ENCODE data around the gene NELFA. TPM values are rescaled to one million over a fixed set of nuclear protein-coding genes. Genes with fewer than 3 reads are reported as not detected.

The NELFA gene
- polyA plus RNA-seq, 4 donors: 12.7 to 35.1 (median 22.6) TPM

DNA sequence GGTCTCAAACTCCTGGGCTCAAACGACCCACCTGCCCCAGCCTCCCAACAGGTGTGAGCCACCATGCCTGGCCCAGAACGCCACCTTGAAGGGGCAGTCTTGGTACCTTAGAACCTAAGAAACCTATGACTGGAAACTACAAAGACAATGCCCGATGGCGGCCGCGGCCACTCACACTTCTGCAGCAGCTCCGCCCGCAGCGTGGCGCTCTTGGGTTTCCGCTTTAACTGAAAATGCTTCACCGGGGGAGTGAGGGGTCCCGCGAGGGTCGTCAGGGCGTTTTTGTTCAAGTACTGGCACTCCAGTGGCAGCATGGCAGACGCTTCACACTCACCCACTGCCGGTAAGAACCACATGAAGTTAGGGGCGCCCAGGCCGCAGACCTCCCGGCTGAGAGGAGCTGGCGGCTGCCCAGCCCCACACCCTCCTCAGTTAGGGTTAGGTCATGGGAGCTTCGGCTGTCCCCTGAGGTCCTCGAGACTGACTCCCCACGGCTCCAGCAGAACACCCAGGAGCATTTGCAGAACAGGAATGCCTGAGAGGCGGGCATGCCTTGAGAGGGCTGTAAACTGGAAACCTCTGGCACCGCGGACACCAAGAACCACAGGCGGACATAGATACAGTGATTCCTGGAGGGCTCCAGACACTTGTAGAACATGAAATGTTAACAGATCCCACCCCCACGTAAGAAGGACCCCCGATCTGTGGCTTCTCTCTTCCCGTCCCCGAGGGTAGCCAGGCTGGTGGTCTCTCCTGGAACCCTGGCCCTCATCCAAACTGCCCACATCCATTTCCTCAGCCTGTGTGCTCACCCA lies 19.0 kb downstream of the NELFA start:
- peaks cover 0 to under 1% of the 10 kb centered on the region in 2 donors for H3K9me3 ChIP-seq (ENCODE audit: control insufficient read depth in 2 of 2, insufficient read depth in 1 of 2, low read depth in 1 of 2, low read length in 1 of 2)
- no peaks in the 10 kb centered on the region for H3K27me3 ChIP-seq (ENCODE audit: control insufficient read depth in 3 of 3, insufficient read depth in 3 of 3, low read length in 3 of 3)
- H3K4me1 ChIP-seq (ENCODE audit: control insufficient read depth in 3 of 3, insufficient read depth in 2 of 3, low read depth in 1 of 3, low read length in 2 of 3): no peaks in the 10 kb centered on the region
- DNase-seq: no peak
- no peak overlapping the region for H3K27ac ChIP-seq (ENCODE audit: low read depth in 1 of 3, low read length in 2 of 3)
- WGBS, 3 donors: 95 to 96% (median 95%) methylated on average over 33 of the region's 33 CpGs
- peaks cover 2 to 85% (median 24%) of the 10 kb centered on the region in 3 donors for H3K36me3 ChIP-seq (ENCODE audit: control insufficient read depth in 3 of 3, insufficient read depth in 2 of 3, low read depth in 1 of 3, low read length in 3 of 3)
- no peak for FAIRE-seq
- H3K4me3 ChIP-seq (ENCODE audit: low read depth in 1 of 3, low read length in 3 of 3): no peak overlapping the region

DNA sequence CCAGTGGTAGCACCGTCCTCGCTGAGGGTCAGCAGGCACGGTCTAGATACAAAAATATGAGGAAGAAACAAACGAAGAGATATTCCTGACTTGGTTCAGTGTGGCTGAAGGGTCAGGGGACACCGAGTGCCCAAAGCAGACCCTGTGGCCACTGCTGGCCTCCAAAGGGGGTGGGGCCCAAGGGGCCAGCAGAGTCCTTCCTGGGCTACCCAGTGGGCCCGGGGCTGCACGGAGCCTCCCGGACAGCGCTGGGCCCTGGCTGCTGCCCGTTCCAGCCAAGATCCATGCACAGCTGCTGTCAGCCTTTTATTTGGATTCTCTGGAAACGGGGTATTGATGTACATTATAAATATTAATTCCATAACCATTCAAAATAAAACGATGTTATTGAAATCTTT lies 20.4 kb downstream of the NELFA start:
- Histone ChIP-seq H3K4me1 (ENCODE audit: control insufficient read depth in 3 of 3, insufficient read depth in 2 of 3, low read depth in 1 of 3, low read length in 2 of 3) (no peaks in the 10 kb centered on the region), H3K27ac (ENCODE audit: low read depth in 1 of 3, low read length in 2 of 3) (no peak overlapping the region), H3K4me3 (ENCODE audit: low read depth in 1 of 3, low read length in 3 of 3) (no peak overlapping the region), H3K27me3 (ENCODE audit: control insufficient read depth in 3 of 3, insufficient read depth in 3 of 3, low read length in 3 of 3) (no peaks in the 10 kb centered on the region), H3K36me3 (ENCODE audit: control insufficient read depth in 3 of 3, insufficient read depth in 2 of 3, low read depth in 1 of 3, low read length in 3 of 3) (peaks cover 6 to 91% (median 27%) of the 10 kb centered on the region in 3 donors), H3K9me3 (ENCODE audit: control insufficient read depth in 2 of 2, insufficient read depth in 1 of 2, low read depth in 1 of 2, low read length in 1 of 2) (no peaks in the 10 kb centered on the region)
- FAIRE-seq (no peak), DNase-seq (no peak)
- WGBS, 3 donors: 91 to 94% (median 93%) methylated on average over 12 of the region's 12 CpGs

DNA sequence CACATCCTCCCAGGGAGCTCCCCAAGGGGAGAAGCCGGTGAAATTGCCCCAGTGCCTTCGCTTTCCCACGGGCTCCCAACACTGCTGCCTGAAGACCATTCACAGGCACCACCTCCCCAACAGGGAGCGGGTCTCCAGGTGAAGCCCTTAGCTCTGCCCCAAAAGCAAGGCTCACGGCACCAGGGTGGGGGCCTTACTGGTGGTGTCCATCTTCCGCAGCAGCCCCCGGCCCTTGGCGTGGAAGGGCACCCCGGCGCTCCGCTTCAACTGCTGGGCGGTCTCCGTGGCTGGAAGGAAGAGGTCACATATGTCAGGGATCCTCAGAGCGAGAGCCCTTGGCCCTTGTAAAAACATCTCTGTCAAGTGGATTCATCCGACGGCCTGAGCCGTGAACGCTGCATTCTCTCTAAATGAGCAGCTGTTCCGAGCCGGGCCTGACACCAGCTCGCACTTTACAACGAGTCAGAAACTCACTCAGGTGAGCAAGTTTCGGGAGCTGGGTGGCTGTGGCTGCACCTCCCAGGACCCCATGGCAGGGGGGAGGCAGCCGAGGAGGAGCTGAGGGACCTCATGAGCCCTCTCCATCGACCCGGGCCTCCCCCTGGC lies 20.9 kb downstream of the NELFA start:
- Histone ChIP-seq H3K36me3 (ENCODE audit: control insufficient read depth in 3 of 3, insufficient read depth in 2 of 3, low read depth in 1 of 3, low read length in 3 of 3) (peaks cover 6 to 91% (median 27%) of the 10 kb centered on the region in 3 donors), H3K9me3 (ENCODE audit: control insufficient read depth in 2 of 2, insufficient read depth in 1 of 2, low read depth in 1 of 2, low read length in 1 of 2) (no peaks in the 10 kb centered on the region), H3K4me1 (ENCODE audit: control insufficient read depth in 3 of 3, insufficient read depth in 2 of 3, low read depth in 1 of 3, low read length in 2 of 3) (no peaks in the 10 kb centered on the region), H3K27me3 (ENCODE audit: control insufficient read depth in 3 of 3, insufficient read depth in 3 of 3, low read length in 3 of 3) (no peaks in the 10 kb centered on the region), H3K4me3 (ENCODE audit: low read depth in 1 of 3, low read length in 3 of 3) (no peak overlapping the region), H3K27ac (ENCODE audit: low read depth in 1 of 3, low read length in 2 of 3) (no peak overlapping the region)
- 93 to 95% (median 94%) methylated on average over 24 to 26 of the region's 26 CpGs for whole genome bisulfite sequencing, 3 donors
- DNase-seq (no peak), FAIRE-seq (no peak)

DNA sequence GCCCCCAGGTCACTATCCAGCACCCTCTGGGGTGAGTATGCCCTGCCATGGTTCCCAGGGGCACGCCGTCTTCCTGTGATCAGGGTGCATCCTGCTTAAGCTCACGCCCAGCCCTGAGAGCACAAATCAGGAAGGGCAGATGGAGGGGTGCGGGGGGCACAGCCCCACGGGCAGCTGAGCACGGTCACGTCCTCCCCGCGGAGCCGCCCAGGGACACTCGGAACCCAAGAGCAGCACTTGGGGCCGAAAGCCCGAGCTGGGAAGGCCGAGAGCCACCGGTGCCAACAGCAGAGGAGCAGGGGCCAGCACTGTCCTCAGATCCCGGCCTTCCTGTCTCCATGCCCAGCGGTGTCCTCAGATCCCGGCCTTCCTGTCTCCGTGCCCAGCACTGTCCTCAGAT lies 21.5 kb downstream of the NELFA start:
- Histone ChIP-seq H3K27ac (ENCODE audit: low read depth in 1 of 3, low read length in 2 of 3) (no peak overlapping the region), H3K4me3 (ENCODE audit: low read depth in 1 of 3, low read length in 3 of 3) (no peak overlapping the region), H3K4me1 (ENCODE audit: control insufficient read depth in 3 of 3, insufficient read depth in 2 of 3, low read depth in 1 of 3, low read length in 2 of 3) (no peaks in the 10 kb centered on the region), H3K36me3 (ENCODE audit: control insufficient read depth in 3 of 3, insufficient read depth in 2 of 3, low read depth in 1 of 3, low read length in 3 of 3) (peaks cover 6 to 96% (median 27%) of the 10 kb centered on the region in 3 donors), H3K27me3 (ENCODE audit: control insufficient read depth in 3 of 3, insufficient read depth in 3 of 3, low read length in 3 of 3) (no peaks in the 10 kb centered on the region), H3K9me3 (ENCODE audit: control insufficient read depth in 2 of 2, insufficient read depth in 1 of 2, low read depth in 1 of 2, low read length in 1 of 2) (no peaks in the 10 kb centered on the region)
- no peak for DNase-seq
- FAIRE-seq: no peak
- 85 to 92% (median 88%) methylated on average over 17 to 19 of the region's 19 CpGs for WGBS, 3 donors

DNA sequence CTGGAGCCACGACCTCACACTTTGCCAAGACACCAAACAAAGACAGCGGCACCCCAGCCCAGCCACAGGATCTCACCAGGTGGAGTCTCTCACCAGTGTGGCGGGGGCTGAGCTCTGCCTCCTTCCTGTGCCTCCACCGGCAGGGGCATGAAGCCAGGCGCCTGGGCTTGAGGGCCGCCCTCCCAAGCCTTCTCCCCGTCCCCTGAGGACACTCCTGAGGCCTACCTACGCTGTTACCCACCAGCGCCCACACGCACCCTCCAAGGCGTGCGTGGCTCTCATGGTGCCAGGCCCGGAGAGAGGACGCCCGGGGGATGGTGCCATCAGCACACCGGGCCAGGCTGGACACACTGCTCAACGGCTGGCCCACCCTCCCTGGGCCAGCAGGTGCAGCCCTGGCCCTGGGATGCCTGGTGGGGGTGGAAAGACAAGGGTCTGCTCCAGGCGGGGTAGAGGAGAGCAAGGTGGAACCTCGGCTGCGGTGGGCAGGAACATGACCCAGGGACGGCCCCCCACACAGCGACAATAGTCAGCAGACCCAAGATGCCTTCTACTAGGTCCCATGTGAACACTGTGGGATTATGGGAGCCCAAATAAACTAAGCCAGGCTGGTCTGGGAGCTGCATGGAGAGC lies 22.1 kb downstream of the NELFA start:
- no peak for FAIRE-seq
- DNase-seq: no peak
- Histone ChIP-seq H3K9me3 (ENCODE audit: control insufficient read depth in 2 of 2, insufficient read depth in 1 of 2, low read depth in 1 of 2, low read length in 1 of 2) (no peaks in the 10 kb centered on the region), H3K36me3 (ENCODE audit: control insufficient read depth in 3 of 3, insufficient read depth in 2 of 3, low read depth in 1 of 3, low read length in 3 of 3) (peaks cover 6 to 97% (median 27%) of the 10 kb centered on the region in 3 donors), H3K27ac (ENCODE audit: low read depth in 1 of 3, low read length in 2 of 3) (no peak overlapping the region), H3K4me3 (ENCODE audit: low read depth in 1 of 3, low read length in 3 of 3) (no peak overlapping the region), H3K4me1 (ENCODE audit: control insufficient read depth in 3 of 3, insufficient read depth in 2 of 3, low read depth in 1 of 3, low read length in 2 of 3) (no peaks in the 10 kb centered on the region), H3K27me3 (ENCODE audit: control insufficient read depth in 3 of 3, insufficient read depth in 3 of 3, low read length in 3 of 3) (no peaks in the 10 kb centered on the region)
- 88 to 92% (median 89%) methylated on average over 21 to 22 of the region's 22 CpGs for WGBS, 3 donors

DNA sequence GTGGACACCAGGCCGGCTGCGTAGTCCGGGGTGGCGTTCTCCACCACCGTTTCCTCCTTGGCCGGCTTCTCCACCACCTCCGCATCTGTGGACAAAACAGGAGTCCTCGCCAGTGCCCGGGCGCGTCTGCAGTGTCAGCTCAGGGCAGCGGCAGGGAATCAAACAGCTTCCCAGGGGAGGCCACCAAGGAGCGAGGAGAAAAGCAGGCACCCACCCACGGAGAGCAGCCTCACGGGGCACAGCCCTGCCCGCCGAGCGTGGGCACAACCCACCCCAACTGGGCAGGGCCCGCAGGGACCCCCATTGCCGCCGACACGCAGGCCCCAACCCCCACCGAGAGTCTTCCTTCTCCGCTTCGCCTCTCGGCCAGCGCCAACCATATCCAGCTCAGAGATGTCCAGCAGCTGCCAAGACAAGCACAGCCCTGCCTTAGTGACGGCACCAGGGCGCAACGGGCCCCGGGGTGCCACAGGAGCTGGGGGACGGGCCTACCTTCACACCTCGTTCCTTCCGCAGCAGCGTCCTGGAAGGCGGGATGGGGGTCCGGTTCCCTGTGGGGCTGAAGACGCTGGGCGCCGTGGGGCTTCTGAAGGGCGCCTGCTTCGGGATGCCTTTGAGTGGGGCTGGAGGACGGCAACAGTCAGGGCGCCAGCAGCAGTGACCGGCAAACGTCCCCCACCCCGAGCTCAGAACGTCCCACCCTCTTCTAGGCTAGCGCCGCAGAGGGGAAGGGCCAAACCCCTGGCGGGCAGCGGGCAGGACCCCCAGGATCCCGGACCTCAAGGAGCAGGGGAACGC lies 22.8 kb downstream of the NELFA start:
- H3K4me1 ChIP-seq (ENCODE audit: control insufficient read depth in 3 of 3, insufficient read depth in 2 of 3, low read depth in 1 of 3, low read length in 2 of 3): no peaks in the 10 kb centered on the region
- FAIRE-seq (no peak), DNase-seq (no peak)
- no peak overlapping the region for H3K4me3 ChIP-seq (ENCODE audit: low read depth in 1 of 3, low read length in 3 of 3)
- H3K27me3 ChIP-seq (ENCODE audit: control insufficient read depth in 3 of 3, insufficient read depth in 3 of 3, low read length in 3 of 3): no peaks in the 10 kb centered on the region
- no peaks in the 10 kb centered on the region for H3K9me3 ChIP-seq (ENCODE audit: control insufficient read depth in 2 of 2, insufficient read depth in 1 of 2, low read depth in 1 of 2, low read length in 1 of 2)
- no peak overlapping the region for H3K27ac ChIP-seq (ENCODE audit: low read depth in 1 of 3, low read length in 2 of 3)
- H3K36me3 ChIP-seq (ENCODE audit: control insufficient read depth in 3 of 3, insufficient read depth in 2 of 3, low read depth in 1 of 3, low read length in 3 of 3): peaks cover 8 to 97% (median 27%) of the 10 kb centered on the region in 3 donors
- 93 to 96% (median 95%) methylated on average over 54 of the region's 54 CpGs for WGBS, 3 donors

DNA sequence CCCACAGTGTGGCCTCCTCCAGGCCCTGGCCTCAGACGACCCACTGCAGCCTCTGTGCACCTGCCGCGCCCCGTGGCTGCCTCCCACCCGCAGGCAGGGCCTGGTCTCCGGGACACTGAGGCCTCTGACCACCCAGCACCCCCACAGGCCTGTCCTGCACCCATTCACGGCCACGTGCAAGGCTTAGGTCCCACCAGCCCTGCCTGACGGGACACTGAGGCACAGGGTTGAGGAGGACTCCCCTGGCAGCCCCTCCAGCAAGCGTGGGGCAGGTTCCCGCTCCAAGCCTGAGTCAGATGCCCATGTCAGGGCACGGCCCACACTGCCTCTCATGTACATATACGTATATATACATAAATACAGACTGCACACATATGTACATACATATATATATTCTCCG lies 23.5 kb downstream of the NELFA start:
- H3K4me3 ChIP-seq (ENCODE audit: low read depth in 1 of 3, low read length in 3 of 3): no peak overlapping the region
- no peaks in the 10 kb centered on the region for H3K27me3 ChIP-seq (ENCODE audit: control insufficient read depth in 3 of 3, insufficient read depth in 3 of 3, low read length in 3 of 3)
- no peaks in the 10 kb centered on the region for H3K9me3 ChIP-seq (ENCODE audit: control insufficient read depth in 2 of 2, insufficient read depth in 1 of 2, low read depth in 1 of 2, low read length in 1 of 2)
- no peak overlapping the region for H3K27ac ChIP-seq (ENCODE audit: low read depth in 1 of 3, low read length in 2 of 3)
- FAIRE-seq (no peak), DNase-seq (no peak)
- peaks cover 8 to 97% (median 27%) of the 10 kb centered on the region in 3 donors for H3K36me3 ChIP-seq (ENCODE audit: control insufficient read depth in 3 of 3, insufficient read depth in 2 of 3, low read depth in 1 of 3, low read length in 3 of 3)
- H3K4me1 ChIP-seq (ENCODE audit: control insufficient read depth in 3 of 3, insufficient read depth in 2 of 3, low read depth in 1 of 3, low read length in 2 of 3): no peaks in the 10 kb centered on the region
- 87 to 90% (median 88%) methylated on average over 14 of the region's 14 CpGs for WGBS, 3 donors

Data from small intestine (tissue), 7 donors.